ENCODE measurements around the gene TMEM116. TPM values are rescaled to one million over a fixed set of nuclear protein-coding genes. Genes with fewer than 3 reads are reported as not detected.

Gene TMEM116
- total RNA-seq, 1 donor from 2014 or later = 5.3 TPM

DNA sequence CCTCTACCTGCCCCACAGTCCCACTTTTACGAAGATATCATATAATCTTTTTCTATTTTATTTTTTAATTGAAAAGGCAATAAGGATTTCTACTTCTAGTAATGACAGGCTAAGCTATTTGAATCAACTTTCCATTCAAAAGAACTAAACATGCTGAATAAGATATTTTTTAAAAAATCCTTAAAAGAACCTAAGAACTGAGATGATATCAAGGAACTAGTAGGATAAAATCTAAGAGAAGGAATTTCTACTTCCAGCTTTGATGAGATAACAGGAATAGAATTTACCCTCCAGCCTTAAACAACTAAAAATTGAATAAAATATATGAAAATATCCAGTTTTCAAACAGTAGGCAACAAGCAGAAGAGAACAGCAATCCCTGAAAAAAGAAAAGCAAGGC is 69.0 kb downstream of the TMEM116 start:
- no peak overlapping the region for H3K4me3 ChIP-seq (ENCODE audit: low read depth, low read length)
- TF ChIP-seq, protein P1, sequence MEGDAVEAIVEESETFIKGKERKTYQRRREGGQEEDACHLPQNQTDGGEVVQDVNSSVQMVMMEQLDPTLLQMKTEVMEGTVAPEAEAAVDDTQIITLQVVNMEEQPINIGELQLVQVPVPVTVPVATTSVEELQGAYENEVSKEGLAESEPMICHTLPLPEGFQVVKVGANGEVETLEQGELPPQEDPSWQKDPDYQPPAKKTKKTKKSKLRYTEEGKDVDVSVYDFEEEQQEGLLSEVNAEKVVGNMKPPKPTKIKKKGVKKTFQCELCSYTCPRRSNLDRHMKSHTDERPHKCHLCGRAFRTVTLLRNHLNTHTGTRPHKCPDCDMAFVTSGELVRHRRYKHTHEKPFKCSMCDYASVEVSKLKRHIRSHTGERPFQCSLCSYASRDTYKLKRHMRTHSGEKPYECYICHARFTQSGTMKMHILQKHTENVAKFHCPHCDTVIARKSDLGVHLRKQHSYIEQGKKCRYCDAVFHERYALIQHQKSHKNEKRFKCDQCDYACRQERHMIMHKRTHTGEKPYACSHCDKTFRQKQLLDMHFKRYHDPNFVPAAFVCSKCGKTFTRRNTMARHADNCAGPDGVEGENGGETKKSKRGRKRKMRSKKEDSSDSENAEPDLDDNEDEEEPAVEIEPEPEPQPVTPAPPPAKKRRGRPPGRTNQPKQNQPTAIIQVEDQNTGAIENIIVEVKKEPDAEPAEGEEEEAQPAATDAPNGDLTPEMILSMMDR (conservative IDR thresholded peaks at IDR 0.05; ENCODE audit: low read depth, low read length) = no peak
- DNase-seq (ENCODE audit: low read depth) = no peak

DNA sequence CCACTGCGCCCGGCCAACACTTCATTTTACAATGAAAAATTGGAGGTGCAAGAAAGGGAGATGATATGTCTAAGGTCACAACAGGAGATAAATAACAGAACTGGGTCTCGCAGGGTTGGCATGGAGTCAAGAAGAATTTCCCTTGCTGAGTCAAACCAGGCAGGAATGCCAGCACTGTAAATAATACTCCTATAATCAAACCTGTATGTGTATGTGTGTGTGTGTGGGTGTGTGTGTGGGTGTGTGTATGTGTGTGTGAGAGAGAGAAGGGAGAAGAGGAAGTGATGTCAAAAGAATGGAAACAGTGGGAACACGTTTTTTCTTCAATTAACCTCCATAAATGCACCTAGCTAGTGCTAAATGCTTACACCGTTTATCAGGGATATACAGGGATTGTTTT is 70.4 kb downstream of the TMEM116 start:
- H3K4me3 ChIP-seq (ENCODE audit: low read depth, low read length) = no peak overlapping the region
- no peak for DNase-seq (ENCODE audit: low read depth)
- TF ChIP-seq, protein P1 (conservative IDR thresholded peaks at IDR 0.05; ENCODE audit: low read depth, low read length) = no peak

DNA sequence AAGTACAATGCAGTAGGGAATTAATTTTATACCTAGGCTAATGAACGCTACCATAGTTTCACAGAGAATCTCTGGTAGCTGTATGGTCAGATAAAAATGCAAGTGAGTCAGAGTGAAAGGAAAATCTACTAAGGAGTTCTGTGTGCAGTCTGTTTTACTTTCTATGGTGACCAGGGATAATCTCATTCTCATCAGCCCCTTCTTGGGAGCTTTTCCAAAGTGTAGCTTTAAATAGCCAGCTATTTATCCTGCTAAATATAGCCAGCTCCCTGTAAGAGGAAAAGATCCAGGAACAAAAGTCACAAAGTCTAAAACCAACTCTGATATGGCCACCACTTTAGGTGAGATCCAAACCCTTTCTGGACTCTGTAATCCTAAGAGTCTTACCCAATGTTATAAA is 75.5 kb downstream of the TMEM116 start:
- DNase-seq (ENCODE audit: low read depth) = no peak
- TF ChIP-seq, protein P1 (conservative IDR thresholded peaks at IDR 0.05; ENCODE audit: low read depth, low read length) = no peak

DNA sequence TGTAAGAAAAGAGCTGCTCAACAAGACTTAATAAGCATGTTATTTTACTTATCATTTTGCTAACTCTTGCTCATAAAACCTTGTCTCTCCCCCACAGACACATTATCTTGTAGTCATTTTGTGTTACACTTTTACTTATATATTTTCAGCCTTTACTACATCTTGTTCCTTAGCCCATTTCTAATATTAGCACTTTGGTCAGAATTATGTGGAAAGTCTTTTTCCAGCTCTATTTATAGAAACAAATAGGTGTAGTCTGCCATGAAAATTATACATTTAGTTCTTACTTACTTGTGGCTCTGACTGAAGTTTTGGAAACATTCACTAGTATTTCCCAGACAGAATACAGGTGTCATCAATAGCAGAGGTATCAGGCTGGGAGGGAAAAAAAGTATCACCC is 76.1 kb downstream of the TMEM116 start:
- TF ChIP-seq, protein P1 (conservative IDR thresholded peaks at IDR 0.05; ENCODE audit: low read depth, low read length) = no peak
- no peak overlapping the region for H3K4me3 ChIP-seq (ENCODE audit: low read depth, low read length)
- DNase-seq (ENCODE audit: low read depth) = no peak

More for the DNA sequence above, 75.5 kb downstream of the TMEM116 start:
- H3K4me3 ChIP-seq (ENCODE audit: low read depth, low read length) = no peak overlapping the region

DNA sequence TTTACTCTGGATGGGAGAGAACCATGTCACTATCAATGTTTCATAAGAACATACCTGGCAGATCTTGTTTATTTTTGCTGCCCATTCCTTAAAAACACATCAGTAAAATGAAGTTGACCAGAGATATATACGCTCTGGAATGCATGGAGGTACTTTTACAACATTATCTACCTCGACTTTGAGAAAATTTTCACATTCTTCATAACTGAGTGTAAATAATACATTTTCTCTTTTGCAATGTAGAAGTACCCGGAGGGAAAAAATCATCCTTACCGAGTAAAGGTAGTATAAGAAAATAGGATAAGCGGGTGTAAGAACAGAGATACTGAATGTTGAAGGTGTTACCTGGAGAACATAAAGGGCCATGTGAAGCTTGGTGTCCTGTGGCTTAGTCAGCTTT is 80.7 kb downstream of the TMEM116 start:
- H3K4me3 ChIP-seq (ENCODE audit: low read depth, low read length) = no peak overlapping the region
- TF ChIP-seq, protein P1 (conservative IDR thresholded peaks at IDR 0.05; ENCODE audit: low read depth, low read length) = no peak
- no peak for DNase-seq (ENCODE audit: low read depth)

DNA sequence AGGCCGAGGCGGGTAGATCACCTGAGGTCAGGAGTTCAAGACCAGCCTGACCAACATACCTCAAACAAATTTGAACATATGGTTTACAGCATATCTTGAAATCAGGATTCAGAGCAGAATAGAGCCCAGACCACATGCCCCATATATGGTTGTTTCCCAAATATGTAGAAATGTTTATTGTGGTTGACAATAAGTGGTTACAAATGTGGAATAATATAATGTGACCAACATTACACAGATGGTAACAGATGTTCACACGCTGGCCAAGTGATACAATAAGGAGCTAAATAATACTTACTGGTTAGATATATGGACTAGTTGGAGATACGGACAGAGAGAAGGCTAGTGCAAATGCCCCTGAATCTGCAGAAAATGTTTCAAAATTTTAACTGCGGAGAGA is 85.6 kb downstream of the TMEM116 start:
- TF ChIP-seq, protein P1 (conservative IDR thresholded peaks at IDR 0.05; ENCODE audit: low read depth, low read length) = no peak
- H3K4me3 ChIP-seq (ENCODE audit: low read depth, low read length) = no peak overlapping the region
- no peak for DNase-seq (ENCODE audit: low read depth)

DNA sequence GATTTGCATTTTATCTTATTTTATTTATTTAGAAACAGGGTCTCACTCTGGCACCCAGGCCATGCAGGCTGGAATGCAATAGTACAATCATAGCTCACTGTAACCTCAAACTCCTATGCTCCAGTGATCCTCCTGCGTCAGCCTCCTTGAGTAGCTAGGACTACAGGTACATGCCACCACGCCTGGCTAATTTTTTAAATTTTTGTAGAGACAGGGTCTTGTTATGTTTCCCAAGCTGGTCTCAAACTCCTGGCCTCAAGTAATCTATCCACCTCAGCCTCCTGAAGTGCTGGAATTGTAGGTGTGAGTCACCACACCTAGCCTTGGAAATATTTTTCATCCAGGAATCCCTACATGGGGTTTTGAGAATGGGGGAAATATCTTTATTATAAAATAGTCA is 86.3 kb downstream of the TMEM116 start:
- H3K4me3 ChIP-seq (ENCODE audit: low read depth, low read length) = no peak overlapping the region
- no peak for DNase-seq (ENCODE audit: low read depth)
- TF ChIP-seq, protein P1 (conservative IDR thresholded peaks at IDR 0.05; ENCODE audit: low read depth, low read length) = no peak

Data from epithelial cell of proximal tubule (primary cell).